SU-DHL-6 (cell line): ENCODE results near the gene ENTR1.

Experiments
- H2AFZ ChIP-seq: fragments of 200-600 bp; sonication (generic); 2 replicates; pipeline ENCODE4 v1.6.1; 2014; ENCODE audit warnings: low read depth, mild to moderate bottlenecking, moderate library complexity, mixed read lengths, antibody characterized with exemption, low read length; ENCODE audit not compliant: severe bottlenecking
- H3F3A ChIP-seq: fragments of 200-600 bp; shearing (Covaris generic); 2 replicates; pipeline ENCODE4 v1.6.0; 2016; ENCODE audit warnings: antibody characterized with exemption, mild to moderate bottlenecking; ENCODE audit not compliant: insufficient read depth
- H3K27ac ChIP-seq: fragments of 200-600 bp; sonication (generic); 2 replicates; pipeline ENCODE4 v1.5.1; 2016; ENCODE audit warnings: low read depth, mild to moderate bottlenecking, low read length, moderate library complexity, mixed read lengths
- H3K27me3 ChIP-seq: fragments of 200-600 bp; sonication (generic), shearing (Covaris generic); 2 replicates; pipeline ENCODE4 v1.6.0; 2014; ENCODE audit warnings: mild to moderate bottlenecking, low read length
- H3K36me3 ChIP-seq: fragments of 200-600 bp; sonication (generic); 2 replicates; pipeline ENCODE4 v1.6.1; 2014; ENCODE audit warnings: mild to moderate bottlenecking, low read length, mixed read lengths
- H3K4me2 ChIP-seq: fragments of 300-600, 200-600 bp; shearing (Covaris generic), sonication (generic); 2 replicates; pipeline ENCODE4 v1.6.0; 2014; ENCODE audit warnings: low read length, low read depth, mild to moderate bottlenecking; ENCODE audit not compliant: poor library complexity, severe bottlenecking
- H3K4me3 ChIP-seq: fragments of 200-600 bp; sonication (generic); 2 replicates; pipeline ENCODE4 v1.5.1; 2014; ENCODE audit warnings: antibody characterized with exemption, low read length, mild to moderate bottlenecking, mixed read lengths; ENCODE audit not compliant: insufficient read depth, poor library complexity, severe bottlenecking
- H3K79me2 ChIP-seq: fragments of 200-600 bp; sonication (generic); 2 replicates; pipeline ENCODE4 v1.6.1; 2014; ENCODE audit warnings: mild to moderate bottlenecking, low read length, moderate library complexity; ENCODE audit not compliant: insufficient read depth
- H3K9ac ChIP-seq: fragments of 200-600 bp; sonication (generic); 2 replicates; pipeline ENCODE4 v1.7.0; 2014; ENCODE audit warnings: mild to moderate bottlenecking, low read length
- H3K9me2 ChIP-seq: fragments of 200-600 bp; sonication (generic); replicated peaks from 2 replicates; pipeline ENCODE4 v1.6.1; 2014; ENCODE audit warnings: low read length; ENCODE audit not compliant: insufficient read depth
- H3K9me3 ChIP-seq: fragments of 200-600 bp; sonication (generic); 2 replicates; pipeline ENCODE4 v1.6.1; 2014; ENCODE audit warnings: low read length, mixed read lengths; ENCODE audit not compliant: insufficient read depth
- H4K20me1 ChIP-seq: fragments of 200-600 bp; sonication (generic); 2 replicates; pipeline ENCODE4 v1.6.1; 2014; ENCODE audit warnings: low read depth, mild to moderate bottlenecking, antibody characterized with exemption, low read length, moderate library complexity, mixed read lengths
- CTCF ChIP-seq: fragments of 200-600 bp; sonication (generic); IDR thresholded peaks from one replicate; pipeline ENCODE4 v1.5.1; 2017; ENCODE audit warnings: antibody characterized with exemption, mild to moderate bottlenecking, low read length, moderate library complexity; ENCODE audit not compliant: insufficient read depth, poor library complexity, severe bottlenecking
- EZH2phosphoT487 ChIP-seq: fragments of 200-600 bp; sonication (generic), shearing (Covaris generic); conservative IDR thresholded peaks from 2 replicates; pipeline ENCODE4 v1.6.1; 2018; ENCODE audit warnings: mild to moderate bottlenecking, antibody characterized with exemption, low read length, moderate library complexity, mixed read lengths

The ENTR1 gene

GRCh38 chr9:136396219-136396515, 14.2 kb downstream of the ENTR1 start:
- no peak for TF ChIP-seq EZH2phosphoT487
- no peak for TF ChIP-seq CTCF
- Histone ChIP-seq H3K4me3 (no peak overlapping the region), H3K27me3 (no peaks in the 10 kb centered on the region), H3K9me2 (no peaks in the 10 kb centered on the region), H3K4me2 (no peak overlapping the region), H3K9ac (no peak overlapping the region), H4K20me1 (no peaks in the 10 kb centered on the region; the same call in 1 of the 2 replicates), H3K27ac (no peak overlapping the region), H3K36me3 (no peaks in the 10 kb centered on the region), H2AFZ (no peak overlapping the region), H3K79me2 (peaks cover 22% of the 10 kb centered on the region), H3F3A (peaks cover 3% of the 10 kb centered on the region; the same call in 1 of the 2 replicates), H3K9me3 (no peaks in the 10 kb centered on the region)

DNA sequence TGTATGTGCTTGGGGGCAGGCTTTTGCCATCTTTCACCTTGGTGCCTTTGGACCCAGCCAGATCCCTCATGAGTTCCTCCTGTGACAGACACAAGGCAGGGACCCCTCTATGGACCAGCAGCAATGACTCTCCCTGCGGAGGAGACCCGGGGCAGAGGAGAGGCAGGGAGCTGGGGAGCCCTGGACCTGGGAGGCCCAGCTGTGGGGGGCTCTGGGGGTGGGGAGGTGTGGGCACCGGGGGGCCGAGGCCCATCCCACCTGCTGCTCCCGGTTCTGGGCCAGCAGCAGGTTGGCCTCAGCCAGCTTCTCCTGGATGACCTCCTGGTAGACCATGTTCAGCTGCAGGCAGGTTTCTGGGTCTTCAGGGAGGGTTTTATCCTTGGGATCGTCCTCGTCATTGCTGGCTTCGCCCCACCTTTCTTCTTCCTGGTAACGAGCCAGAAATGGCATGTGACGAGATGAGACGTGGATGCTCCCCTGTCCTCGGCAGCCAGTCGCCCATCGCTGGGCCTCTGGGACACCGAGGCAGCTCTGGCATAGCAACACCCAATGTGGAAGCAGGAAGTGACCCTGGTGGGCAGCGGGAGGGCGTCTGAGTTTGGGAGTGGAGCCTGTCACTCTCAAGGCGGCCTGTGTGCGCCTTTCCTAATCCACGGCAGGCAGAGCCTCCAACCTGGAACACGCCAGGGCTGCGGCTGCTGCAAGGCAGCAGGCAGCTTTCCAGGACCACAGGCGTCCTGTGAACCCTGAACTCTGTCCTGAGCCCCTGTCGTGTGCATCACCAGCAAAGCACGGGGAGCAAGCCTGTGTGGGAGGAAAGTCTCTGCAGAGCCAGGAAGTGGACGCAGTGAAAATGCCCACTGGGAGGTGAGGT, 14.8 kb downstream of the ENTR1 start:
- Histone ChIP-seq H3K4me3 (no peak overlapping the region), H3K27me3 (no peaks in the 10 kb centered on the region), H3K36me3 (no peaks in the 10 kb centered on the region; the same call in 1 of the 2 replicates), H3K79me2 (peaks cover 22% of the 10 kb centered on the region), H3K9me2 (no peaks in the 10 kb centered on the region), H3K4me2 (no peak overlapping the region), H2AFZ (no peak overlapping the region), H3K27ac (no peak overlapping the region), H4K20me1 (no peaks in the 10 kb centered on the region; the same call in 1 of the 2 replicates), H3F3A (no peaks in the 10 kb centered on the region; the same call in 1 of the 2 replicates), H3K9me3 (no peaks in the 10 kb centered on the region), H3K9ac (no peak overlapping the region)
- TF ChIP-seq CTCF (no peak), EZH2phosphoT487 (no peak)

DNA sequence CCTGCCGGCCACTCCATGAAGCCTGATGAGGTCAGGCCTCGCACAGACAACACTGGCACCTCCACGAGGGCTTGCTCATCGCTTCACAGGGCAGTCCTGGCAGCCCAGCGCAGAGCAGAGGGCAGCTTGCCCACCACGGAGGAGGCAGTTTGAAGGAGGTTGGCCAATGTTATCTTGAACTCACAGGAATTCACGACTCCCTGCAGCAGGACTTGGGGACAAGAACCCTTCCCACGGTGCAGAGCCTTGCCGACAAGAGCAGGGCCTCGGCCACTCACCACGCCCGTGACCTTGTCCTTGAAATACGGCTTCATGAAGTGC, 15.4 kb downstream of the ENTR1 start:
- no peaks in the 10 kb centered on the region for H3K9me3 ChIP-seq
- H4K20me1 ChIP-seq, result no peaks in the 10 kb centered on the region; the same call in 1 of the 2 replicates
- H3F3A ChIP-seq, result no peaks in the 10 kb centered on the region
- no peak overlapping the region for H3K9ac ChIP-seq
- peaks cover 22% of the 10 kb centered on the region for H3K79me2 ChIP-seq
- no peak overlapping the region for H2AFZ ChIP-seq
- H3K9me2 ChIP-seq, result no peaks in the 10 kb centered on the region
- H3K4me2 ChIP-seq, result no peak overlapping the region
- no peak overlapping the region for H3K27ac ChIP-seq
- TF ChIP-seq CTCF (no peak), EZH2phosphoT487 (no peak)
- H3K4me3 ChIP-seq, result no peak overlapping the region
- no peaks in the 10 kb centered on the region for H3K27me3 ChIP-seq
- H3K36me3 ChIP-seq, result no peaks in the 10 kb centered on the region; the same call in 1 of the 2 replicates
